HUES64 (cell line): ENCODE data around the gene LRRC8D.

Experiments
- H3K27ac ChIP-seq: 2 replicates; pipeline ENCODE4 v1.7.0; 2013; ENCODE audit warnings: low read depth, low read length, inconsistent platforms
- H3K27me3 ChIP-seq: 2 replicates; pipeline ENCODE4 v1.6.1; 2013; ENCODE audit warnings: mild to moderate bottlenecking, low read length; ENCODE audit not compliant: insufficient read depth
- H3K36me3 ChIP-seq: 2 replicates; pipeline ENCODE4 v1.6.1; 2013; ENCODE audit warnings: mild to moderate bottlenecking, low read length; ENCODE audit not compliant: insufficient read depth
- H3K4me1 ChIP-seq: 2 replicates; pipeline ENCODE4 v1.6.1; 2013; ENCODE audit warnings: mild to moderate bottlenecking, low read length, moderate library complexity; ENCODE audit not compliant: insufficient read depth
- H3K4me3 ChIP-seq: 2 replicates; pipeline ENCODE4 v1.5.1; 2013; ENCODE audit warnings: mild to moderate bottlenecking, low read length, moderate library complexity
- H3K9ac ChIP-seq: 2 replicates; pipeline ENCODE4 v1.6.1; 2013; ENCODE audit warnings: mild to moderate bottlenecking, low read depth, low read length
- H3K9me3 ChIP-seq: 2 replicates; pipeline ENCODE4 v1.6.1; 2013; ENCODE audit warnings: low read depth, low read length; ENCODE audit not compliant: insufficient read depth
- WGBS: fragments of 150-250, 120-280 bp; methylation state at CpG from one replicate; pipeline ENCODE4 v1.1.7; 2013; ENCODE audit warnings: missing lambda C conversion rate; 5-methylcytosine and 5-hydroxymethylcytosine counted together

LRRC8D gene

DNA sequence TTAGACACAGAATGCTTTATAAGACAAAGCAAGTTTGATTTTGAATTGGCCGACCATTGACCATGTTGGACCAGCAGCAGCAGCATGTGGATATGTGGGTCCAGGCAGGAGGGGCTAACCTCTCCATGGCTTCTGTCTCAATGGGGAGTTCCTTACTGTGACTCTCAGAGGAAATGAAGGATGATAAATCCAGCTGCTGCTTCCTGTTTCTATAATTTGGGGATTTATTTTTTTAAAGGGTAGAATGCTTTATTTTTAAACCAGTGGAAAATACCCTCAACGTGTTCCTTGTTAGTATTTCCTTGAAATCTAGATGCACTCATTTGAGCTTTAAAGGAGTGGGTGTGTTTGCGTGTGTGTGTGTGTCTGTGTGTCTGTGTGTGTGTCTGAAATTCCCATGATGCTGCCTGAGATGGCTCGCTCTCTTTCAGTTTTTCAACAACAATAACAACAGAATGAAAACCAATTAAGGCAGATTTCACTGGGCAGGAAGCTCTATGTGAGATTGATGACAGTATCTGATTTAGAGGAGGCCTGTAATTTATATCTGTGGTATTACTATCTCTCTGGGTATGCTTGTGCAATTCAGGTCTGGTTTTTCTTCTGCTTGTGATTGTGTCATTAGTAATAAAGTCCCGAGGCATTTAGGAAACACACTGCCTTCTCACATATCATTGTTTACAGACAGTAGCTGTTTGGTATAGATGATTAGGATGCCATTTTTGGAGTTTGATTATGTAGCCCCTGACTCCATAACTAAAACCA lies 88.0 kb downstream of the LRRC8D start:
- no peak overlapping the region for H3K4me3 ChIP-seq
- peaks cover 91% of the 10 kb centered on the region for H3K4me1 ChIP-seq
- no peak overlapping the region for H3K27ac ChIP-seq
- 92% methylated on average over 4 of the region's 5 CpGs for WGBS
- H3K27me3 ChIP-seq, result no peaks in the 10 kb centered on the region
- no peak overlapping the region for H3K9ac ChIP-seq
- no peaks in the 10 kb centered on the region for H3K9me3 ChIP-seq
- no peaks in the 10 kb centered on the region for H3K36me3 ChIP-seq

DNA sequence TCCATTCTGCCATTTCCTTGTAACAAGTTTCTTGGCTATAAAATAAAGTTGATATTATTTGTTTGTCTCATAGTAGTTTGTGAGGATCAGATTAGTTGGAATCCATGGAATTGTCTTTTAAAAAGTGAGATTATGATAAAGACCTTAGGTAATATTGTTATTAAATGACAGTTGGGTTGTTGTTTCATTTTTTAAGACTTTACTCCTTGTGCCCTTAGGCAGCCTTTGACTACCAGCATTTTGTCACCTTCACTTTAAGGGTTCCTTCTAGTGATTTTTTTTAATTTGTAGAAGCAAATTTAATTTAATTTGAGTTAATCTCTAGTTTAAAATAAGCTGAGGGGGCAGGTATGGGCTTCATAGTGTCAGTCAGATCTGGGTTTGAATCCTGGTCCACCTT lies 89.4 kb downstream of the LRRC8D start:
- Histone ChIP-seq H3K27me3 (no peaks in the 10 kb centered on the region), H3K4me3 (no peak overlapping the region), H3K9me3 (no peaks in the 10 kb centered on the region), H3K36me3 (no peaks in the 10 kb centered on the region), H3K27ac (peak overlapping the region; percentile 96), H3K9ac (no peak overlapping the region; the same call in 1 of the 2 replicates), H3K4me1 (peaks cover 78% of the 10 kb centered on the region)

DNA sequence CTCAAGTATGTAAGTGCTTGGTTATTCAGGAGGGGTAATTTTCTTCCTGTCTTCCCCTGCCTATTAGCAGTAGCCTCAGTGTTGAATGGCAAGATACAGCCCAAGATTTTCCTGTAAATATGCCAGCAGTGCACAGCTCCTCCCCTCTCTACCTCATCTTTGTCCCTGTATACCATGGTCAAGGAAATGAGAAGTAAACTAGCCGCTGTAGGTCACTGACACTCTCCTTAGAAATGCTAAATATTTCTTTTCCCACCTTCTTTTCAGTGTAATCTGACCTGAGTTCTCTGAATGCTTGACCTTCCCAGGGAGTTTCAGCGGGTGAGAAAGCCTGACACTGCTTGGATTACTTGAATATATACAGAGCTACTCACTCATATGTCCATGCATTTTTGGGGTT lies 89.9 kb downstream of the LRRC8D start:
- H3K4me3 ChIP-seq, result peak overlapping the region; percentile 1; the same call in 1 of the 2 replicates
- H3K36me3 ChIP-seq, result no peaks in the 10 kb centered on the region
- 1% methylated on average over 2 of the region's 2 CpGs for WGBS
- H3K27ac ChIP-seq, result peak overlapping the region; percentile 96
- peaks cover 73% of the 10 kb centered on the region for H3K4me1 ChIP-seq
- H3K9me3 ChIP-seq, result no peaks in the 10 kb centered on the region
- H3K27me3 ChIP-seq, result no peaks in the 10 kb centered on the region
- H3K9ac ChIP-seq, result no peak overlapping the region; the same call in 1 of the 2 replicates

- peak overlapping the region; percentile 96 for H3K27ac ChIP-seq
- H3K9ac ChIP-seq, result peak overlapping the region; percentile 33; the same call in 1 of the 2 replicates
- H3K4me3 ChIP-seq, result peak overlapping the region; percentile 1; the same call in 1 of the 2 replicates
- no peaks in the 10 kb centered on the region for H3K9me3 ChIP-seq
- 39% methylated on average over 10 of the region's 10 CpGs for WGBS
- H3K36me3 ChIP-seq, result no peaks in the 10 kb centered on the region
- no peaks in the 10 kb centered on the region for H3K27me3 ChIP-seq
- peaks cover 67% of the 10 kb centered on the region for H3K4me1 ChIP-seq
These were observed 90.6 kb downstream of the LRRC8D start for GRCh38 chr1:89911191-89911991.

DNA sequence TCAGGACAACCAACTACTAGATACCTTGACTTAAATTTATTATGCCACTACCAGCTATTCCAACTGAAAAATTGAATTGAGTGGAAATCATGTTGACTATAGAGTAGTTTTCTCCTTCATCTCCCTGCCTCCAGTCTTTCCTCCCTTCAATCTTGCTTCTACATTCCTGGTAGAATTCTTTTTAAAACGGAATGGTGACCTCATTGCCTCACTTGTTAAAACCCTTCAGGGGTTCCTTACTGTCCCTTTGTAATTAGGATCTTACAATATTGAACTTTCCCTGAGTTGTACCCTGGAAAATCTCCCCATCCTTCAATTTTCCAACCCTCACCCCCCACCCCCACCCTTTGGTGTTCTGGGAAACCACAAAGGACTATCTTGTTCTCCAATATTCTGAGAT lies 91.2 kb downstream of the LRRC8D start:
- Histone ChIP-seq H3K9ac (peak overlapping the region; percentile 33; the same call in 1 of the 2 replicates), H3K27me3 (no peaks in the 10 kb centered on the region), H3K9me3 (no peaks in the 10 kb centered on the region), H3K4me3 (peak overlapping the region; percentile 1; the same call in 1 of the 2 replicates), H3K36me3 (no peaks in the 10 kb centered on the region), H3K4me1 (peaks cover 60% of the 10 kb centered on the region), H3K27ac (peak overlapping the region; percentile 96)
- 18% methylated on average over 1 of the region's 1 CpG for WGBS

DNA sequence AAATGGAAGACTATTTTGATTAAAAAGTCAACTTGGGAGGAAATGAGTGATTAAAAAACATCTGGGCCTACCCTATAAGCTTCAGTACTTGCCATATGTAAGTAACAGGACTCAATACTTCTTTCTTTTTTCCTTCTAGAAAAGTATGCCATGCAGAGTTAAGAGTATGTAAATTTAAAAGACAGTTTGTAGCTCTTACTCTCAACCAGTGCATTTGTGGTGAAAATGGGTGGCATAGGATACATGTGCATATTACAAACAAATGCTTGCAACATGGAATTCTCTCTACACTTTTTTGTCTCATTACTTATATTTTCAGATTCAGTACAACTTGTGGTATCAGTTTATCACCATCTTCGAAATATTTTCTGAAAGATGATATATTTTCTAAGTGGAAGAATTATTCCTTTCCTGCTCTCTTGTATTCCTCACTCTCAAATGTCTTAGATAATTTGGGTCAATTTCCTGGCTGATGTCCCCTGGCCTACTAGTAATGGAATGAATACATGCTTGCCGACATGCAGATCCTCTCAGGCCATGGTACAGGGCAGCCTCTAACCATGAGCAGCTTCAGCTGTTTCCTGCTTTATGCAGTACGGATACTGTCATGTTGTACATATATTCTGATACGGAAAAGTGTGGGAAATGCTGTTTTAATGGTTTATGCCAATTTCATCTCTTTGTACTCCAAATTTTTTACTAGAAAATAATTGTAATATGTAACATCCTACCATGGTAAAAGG lies 92.7 kb downstream of the LRRC8D start:
- WGBS, result 92% methylated on average over 3 of the region's 4 CpGs
- H3K9me3 ChIP-seq, result no peaks in the 10 kb centered on the region
- no peak overlapping the region for H3K4me3 ChIP-seq
- H3K4me1 ChIP-seq, result peaks cover 58% of the 10 kb centered on the region
- H3K27me3 ChIP-seq, result no peaks in the 10 kb centered on the region
- no peak overlapping the region for H3K9ac ChIP-seq
- peak overlapping the region; percentile 51; the same call in 1 of the 2 replicates for H3K27ac ChIP-seq
- no peaks in the 10 kb centered on the region for H3K36me3 ChIP-seq

DNA sequence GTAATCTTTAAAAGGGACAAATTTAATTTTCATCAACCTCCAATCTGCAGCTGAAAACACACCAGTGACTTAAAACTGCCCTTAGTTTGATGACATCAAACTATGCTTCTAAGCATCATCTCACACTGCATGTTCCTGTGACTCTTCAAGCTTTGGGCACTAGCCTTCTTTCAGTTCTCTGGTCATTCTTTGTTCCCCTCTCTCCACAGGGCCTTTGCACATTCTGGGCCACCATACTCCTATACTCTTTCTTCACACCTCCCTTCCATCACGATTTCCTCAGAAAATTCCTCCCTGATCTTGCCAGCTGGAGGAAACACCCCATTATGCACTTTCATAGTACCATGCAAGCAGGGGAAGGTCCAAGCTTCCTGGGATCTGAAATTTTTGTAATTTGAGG lies 96.5 kb downstream of the LRRC8D start:
- peaks cover 42% of the 10 kb centered on the region for H3K4me1 ChIP-seq
- H3K9me3 ChIP-seq, result no peaks in the 10 kb centered on the region
- no peaks in the 10 kb centered on the region for H3K36me3 ChIP-seq
- H3K4me3 ChIP-seq, result no peak overlapping the region
- no peaks in the 10 kb centered on the region for H3K27me3 ChIP-seq
- H3K9ac ChIP-seq, result no peak overlapping the region
- 91% methylated on average over 1 of the region's 1 CpG for WGBS
- no peak overlapping the region for H3K27ac ChIP-seq

DNA sequence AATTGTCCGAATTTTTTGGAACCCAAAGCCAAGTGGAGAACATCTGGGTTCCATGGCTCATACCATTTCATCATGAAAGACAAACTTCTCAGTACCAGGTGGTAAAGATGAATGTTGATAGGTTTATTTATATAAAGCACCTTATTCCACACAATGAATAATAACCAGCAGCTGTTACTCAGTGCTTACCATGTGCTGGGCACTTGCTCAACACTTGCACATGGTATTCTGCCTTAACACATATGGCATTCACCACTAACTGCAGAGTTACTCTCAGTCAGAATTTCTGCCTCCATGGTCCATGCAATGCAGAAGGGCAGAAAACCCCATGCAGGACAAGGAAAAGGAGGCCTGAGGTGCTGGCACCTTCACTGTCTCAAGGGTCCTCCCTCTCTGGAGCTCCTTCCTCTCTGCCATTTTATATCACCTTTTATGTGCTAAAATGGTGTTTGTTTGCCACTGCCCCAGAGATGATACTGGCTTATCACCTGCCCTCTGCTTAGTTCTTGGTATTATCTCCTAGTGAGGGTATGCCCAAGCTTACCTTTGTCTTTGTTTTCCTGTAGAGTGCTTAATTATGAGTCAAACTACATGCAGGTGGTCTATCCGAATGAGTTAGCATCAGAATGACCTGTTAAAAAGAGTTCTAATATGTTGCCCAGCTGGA lies 97.4 kb downstream of the LRRC8D start:
- Histone ChIP-seq H3K4me3 (no peak overlapping the region), H3K4me1 (peaks cover 33% of the 10 kb centered on the region), H3K36me3 (0 out of 2 replicates have a peak, but pooled peaks cover 5% of the 10 kb centered on the region), H3K27me3 (no peaks in the 10 kb centered on the region), H3K9ac (no peak overlapping the region), H3K9me3 (peaks cover 5% of the 10 kb centered on the region), H3K27ac (peak overlapping the region; percentile 50; the same call in 1 of the 2 replicates)
- 64% methylated on average over 2 of the region's 2 CpGs for WGBS

GRCh38 chr1:89918794-89919155 lies 97.9 kb downstream of the LRRC8D start:
- H3K36me3 ChIP-seq, result peaks cover 10% of the 10 kb centered on the region; the same call in 1 of the 2 replicates

GRCh38 chr1:89919174-89919573 lies 98.3 kb downstream of the LRRC8D start:
- peaks cover 13% of the 10 kb centered on the region for H3K9me3 ChIP-seq
- no peaks in the 10 kb centered on the region for H3K27me3 ChIP-seq
- peaks cover 26% of the 10 kb centered on the region for H3K4me1 ChIP-seq
- H3K27ac ChIP-seq, result peak overlapping the region; percentile 43; the same call in 1 of the 2 replicates
- H3K36me3 ChIP-seq, result peaks cover 14% of the 10 kb centered on the region; the same call in 1 of the 2 replicates
- H3K4me3 ChIP-seq, result no peak overlapping the region
- no peak overlapping the region for H3K9ac ChIP-seq

More at GRCh38 chr1:89918794-89919155, 97.9 kb downstream of the LRRC8D start:
- no peak overlapping the region for H3K4me3 ChIP-seq
- H3K9ac ChIP-seq, result no peak overlapping the region
- H3K27me3 ChIP-seq, result no peaks in the 10 kb centered on the region
- WGBS, result 87% methylated on average over 1 of the region's 1 CpG
- peaks cover 10% of the 10 kb centered on the region for H3K9me3 ChIP-seq
- H3K27ac ChIP-seq, result peak overlapping the region; percentile 43; the same call in 1 of the 2 replicates
- H3K4me1 ChIP-seq, result peaks cover 28% of the 10 kb centered on the region
